ENCODE data around the gene AGTR2.

DNA sequence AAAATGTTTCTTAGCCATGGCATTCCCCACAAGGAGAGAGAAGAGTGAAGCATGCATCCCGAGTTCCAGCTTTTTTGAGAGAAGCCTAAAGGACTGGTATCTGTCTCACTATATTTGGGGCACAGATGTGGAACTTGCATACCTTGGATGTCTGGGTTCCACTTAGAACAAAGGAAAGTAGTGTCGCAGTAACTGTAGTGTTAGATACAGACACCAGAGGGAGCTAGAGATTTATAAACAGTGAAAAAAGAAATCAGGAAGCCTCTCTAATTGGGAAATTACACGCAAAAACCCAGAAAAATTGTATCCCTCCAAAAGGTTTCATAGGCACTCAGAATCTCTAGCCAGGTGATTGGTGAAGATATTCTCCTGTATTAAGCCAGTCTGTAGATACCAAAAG, 34.4 kb downstream of the AGTR2 start:
- peak; percentile 15 to 64 (median 64) for TF ChIP-seq CTCF (optimal IDR thresholded peaks at IDR 0.05 in 1 of 3, IDR thresholded peaks at IDR 0.05 in 1 of 3, conservative IDR thresholded peaks at IDR 0.05 in 1 of 3; ENCODE audit: extremely low read depth in 1 of 3, insufficient read depth in 2 of 3, low read length in 3 of 3)
- TF ChIP-seq EZH2 (IDR thresholded peaks at IDR 0.05; ENCODE audit: low read length), result no peak
